ENCODE results near the gene ANKRD53.
"Not testable (repeated sequence)": the region's sequence is repeated elsewhere in the genome, so short reads cannot be mapped to it uniquely, and the experiment has no call there.

ANKRD53 gene

DNA sequence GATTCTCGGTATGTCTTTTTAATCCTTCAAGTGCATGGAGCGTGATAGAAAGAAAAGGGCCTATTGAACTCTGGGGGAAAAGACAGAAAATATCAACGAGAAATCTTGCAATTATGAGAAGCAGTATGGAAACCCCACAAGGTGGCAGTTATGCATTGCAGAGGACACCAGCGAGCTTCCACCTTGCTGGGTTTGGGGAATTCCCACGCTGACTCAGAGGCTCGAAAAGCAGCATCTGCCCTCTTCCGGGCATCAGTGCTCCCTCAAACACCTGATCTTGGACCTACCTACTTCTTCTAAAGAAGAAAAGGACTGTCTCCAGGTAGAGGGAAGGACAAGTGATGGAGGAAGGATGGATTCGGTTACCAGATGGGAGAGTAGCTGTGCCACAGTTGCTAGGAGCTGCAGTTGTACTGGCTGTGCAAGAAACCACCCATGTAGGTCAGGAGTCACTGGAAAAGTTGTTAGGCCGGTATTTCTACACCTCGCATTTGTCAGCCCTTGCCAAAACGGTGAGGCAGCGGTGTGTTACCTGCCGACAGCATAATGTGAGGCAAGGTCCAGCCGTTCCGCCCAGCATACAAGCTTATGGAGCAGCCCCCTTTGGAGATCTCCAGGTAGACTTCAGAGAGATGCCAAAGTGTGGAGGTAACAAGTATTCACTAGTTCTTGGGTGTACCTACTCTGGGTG, 45.3 kb downstream of the ANKRD53 start:
- TF ChIP-seq, protein P1, sequence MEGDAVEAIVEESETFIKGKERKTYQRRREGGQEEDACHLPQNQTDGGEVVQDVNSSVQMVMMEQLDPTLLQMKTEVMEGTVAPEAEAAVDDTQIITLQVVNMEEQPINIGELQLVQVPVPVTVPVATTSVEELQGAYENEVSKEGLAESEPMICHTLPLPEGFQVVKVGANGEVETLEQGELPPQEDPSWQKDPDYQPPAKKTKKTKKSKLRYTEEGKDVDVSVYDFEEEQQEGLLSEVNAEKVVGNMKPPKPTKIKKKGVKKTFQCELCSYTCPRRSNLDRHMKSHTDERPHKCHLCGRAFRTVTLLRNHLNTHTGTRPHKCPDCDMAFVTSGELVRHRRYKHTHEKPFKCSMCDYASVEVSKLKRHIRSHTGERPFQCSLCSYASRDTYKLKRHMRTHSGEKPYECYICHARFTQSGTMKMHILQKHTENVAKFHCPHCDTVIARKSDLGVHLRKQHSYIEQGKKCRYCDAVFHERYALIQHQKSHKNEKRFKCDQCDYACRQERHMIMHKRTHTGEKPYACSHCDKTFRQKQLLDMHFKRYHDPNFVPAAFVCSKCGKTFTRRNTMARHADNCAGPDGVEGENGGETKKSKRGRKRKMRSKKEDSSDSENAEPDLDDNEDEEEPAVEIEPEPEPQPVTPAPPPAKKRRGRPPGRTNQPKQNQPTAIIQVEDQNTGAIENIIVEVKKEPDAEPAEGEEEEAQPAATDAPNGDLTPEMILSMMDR (IDR thresholded peaks at IDR 0.05; ENCODE audit: low read depth, low read length): peak; percentile 39
- not testable (repeated sequence) for H3K27me3 ChIP-seq (ENCODE audit: low read depth, low read length); H2AFZ ChIP-seq (ENCODE audit: low read depth, low read length)

More for the DNA sequence above, 45.3 kb downstream of the ANKRD53 start:
- not testable (repeated sequence) for H3K79me2 ChIP-seq (ENCODE audit: low read length); H3K9ac ChIP-seq (ENCODE audit: low read length); H3K27ac ChIP-seq (ENCODE audit: low read length); H4K20me1 ChIP-seq (ENCODE audit: insufficient read depth, low read length); H3K9me3 ChIP-seq (ENCODE audit: insufficient read depth, low read length); H3K36me3 ChIP-seq (replicated peaks; ENCODE audit: low read depth, low read length); H3K4me3 ChIP-seq (ENCODE audit: low read length); H3K4me1 ChIP-seq (ENCODE audit: low read length)
- peak overlapping the region; percentile 20; the same call in 1 of the 2 replicates for H3K4me2 ChIP-seq (ENCODE audit: low read length)
